PC-3 (cell line): ENCODE results near the gene ZNF768.

ENCODE experiments used
- EZH2 ChIP-seq: fragments of 300-600 bp; sonication (generic); IDR thresholded peaks from one replicate; pipeline ENCODE4 v1.6.1; 2017; ENCODE audit warnings: antibody characterized with exemption, mild to moderate bottlenecking, low read length; ENCODE audit not compliant: unreplicated experiment
- TF ChIP-seq, protein P1 (sequence below): fragments of 300-600 bp; sonication (generic); conservative IDR thresholded peaks from 2 replicates; pipeline ENCODE4 v1.5.1; 2017; ENCODE audit warnings: antibody characterized with exemption, low read depth, mild to moderate bottlenecking, low read length

DNA sequence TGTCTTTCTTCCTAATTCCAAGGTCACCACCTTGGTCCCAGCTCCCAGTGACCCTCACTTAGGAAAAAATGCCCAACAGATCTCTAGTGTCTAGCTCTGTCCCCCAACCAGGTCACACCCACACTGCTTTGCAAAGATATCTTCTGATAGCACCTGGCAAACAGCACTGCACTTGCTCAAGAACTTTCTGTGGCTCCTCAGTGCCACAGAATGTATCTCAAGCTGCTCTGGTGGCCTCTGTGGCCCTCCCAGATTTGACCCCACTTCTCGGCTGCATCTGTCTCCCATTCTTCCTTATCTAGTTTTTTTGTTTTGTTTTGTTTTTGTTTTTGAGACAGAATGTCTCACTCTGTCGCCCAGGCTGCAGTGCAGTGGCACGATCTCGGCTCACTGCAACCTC is 40.2 kb upstream of the ZNF768 start:
- TF ChIP-seq, protein P1, sequence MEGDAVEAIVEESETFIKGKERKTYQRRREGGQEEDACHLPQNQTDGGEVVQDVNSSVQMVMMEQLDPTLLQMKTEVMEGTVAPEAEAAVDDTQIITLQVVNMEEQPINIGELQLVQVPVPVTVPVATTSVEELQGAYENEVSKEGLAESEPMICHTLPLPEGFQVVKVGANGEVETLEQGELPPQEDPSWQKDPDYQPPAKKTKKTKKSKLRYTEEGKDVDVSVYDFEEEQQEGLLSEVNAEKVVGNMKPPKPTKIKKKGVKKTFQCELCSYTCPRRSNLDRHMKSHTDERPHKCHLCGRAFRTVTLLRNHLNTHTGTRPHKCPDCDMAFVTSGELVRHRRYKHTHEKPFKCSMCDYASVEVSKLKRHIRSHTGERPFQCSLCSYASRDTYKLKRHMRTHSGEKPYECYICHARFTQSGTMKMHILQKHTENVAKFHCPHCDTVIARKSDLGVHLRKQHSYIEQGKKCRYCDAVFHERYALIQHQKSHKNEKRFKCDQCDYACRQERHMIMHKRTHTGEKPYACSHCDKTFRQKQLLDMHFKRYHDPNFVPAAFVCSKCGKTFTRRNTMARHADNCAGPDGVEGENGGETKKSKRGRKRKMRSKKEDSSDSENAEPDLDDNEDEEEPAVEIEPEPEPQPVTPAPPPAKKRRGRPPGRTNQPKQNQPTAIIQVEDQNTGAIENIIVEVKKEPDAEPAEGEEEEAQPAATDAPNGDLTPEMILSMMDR: no peak
- no peak for TF ChIP-seq EZH2
